ENCODE data around the gene GAPDH. TPM values are rescaled to one million over a fixed set of nuclear protein-coding genes. Genes with fewer than 3 reads are reported as not detected.

GAPDH gene
- total RNA-seq, 1 experiment from 2014 or later, result 4,276 TPM

DNA sequence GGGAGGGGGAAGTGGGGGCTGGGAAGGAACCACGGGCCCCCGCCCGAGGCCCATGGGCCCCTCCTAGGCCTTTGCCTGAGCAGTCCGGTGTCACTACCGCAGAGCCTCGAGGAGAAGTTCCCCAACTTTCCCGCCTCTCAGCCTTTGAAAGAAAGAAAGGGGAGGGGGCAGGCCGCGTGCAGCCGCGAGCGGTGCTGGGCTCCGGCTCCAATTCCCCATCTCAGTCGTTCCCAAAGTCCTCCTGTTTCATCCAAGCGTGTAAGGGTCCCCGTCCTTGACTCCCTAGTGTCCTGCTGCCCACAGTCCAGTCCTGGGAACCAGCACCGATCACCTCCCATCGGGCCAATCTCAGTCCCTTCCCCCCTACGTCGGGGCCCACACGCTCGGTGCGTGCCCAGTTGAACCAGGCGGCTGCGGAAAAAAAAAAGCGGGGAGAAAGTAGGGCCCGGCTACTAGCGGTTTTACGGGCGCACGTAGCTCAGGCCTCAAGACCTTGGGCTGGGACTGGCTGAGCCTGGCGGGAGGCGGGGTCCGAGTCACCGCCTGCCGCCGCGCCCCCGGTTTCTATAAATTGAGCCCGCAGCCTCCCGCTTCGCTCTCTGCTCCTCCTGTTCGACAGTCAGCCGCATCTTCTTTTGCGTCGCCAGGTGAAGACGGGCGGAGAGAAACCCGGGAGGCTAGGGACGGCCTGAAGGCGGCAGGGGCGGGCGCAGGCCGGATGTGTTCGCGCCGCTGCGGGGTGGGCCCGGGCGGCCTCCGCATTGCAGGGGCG, at the start of gene GAPDH (continued):
- TF ChIP-seq MXD4 (CRISPR knock-in tag; IDR thresholded peaks at IDR 0.05; ENCODE audit: borderline replicate concordance) (no peak), GTF2I (CRISPR knock-in tag; conservative IDR thresholded peaks at IDR 0.05) (no peak), NR3C1 (CRISPR knock-in tag; conservative IDR thresholded peaks at IDR 0.05; ENCODE audit: low read depth) (no peak), FOXJ3 (CRISPR knock-in tag; IDR thresholded peaks at IDR 0.05; ENCODE audit: borderline replicate concordance) (no peak), RELA (CRISPR knock-in tag; IDR thresholded peaks at IDR 0.05; ENCODE audit: borderline replicate concordance) (0 out of 2 replicates have a peak, but pooled peaks have one; percentile 51), ELF4 (CRISPR knock-in tag; IDR thresholded peaks at IDR 0.05; ENCODE audit: low read depth) (no peak), CBFB (CRISPR knock-in tag; IDR thresholded peaks at IDR 0.05; ENCODE audit: low read depth) (no peak; the same call in 1 of the 2 replicates), KAT7 (CRISPR knock-in tag; IDR thresholded peaks at IDR 0.05; ENCODE audit: borderline replicate concordance) (no peak), ZNF671 (CRISPR knock-in tag; IDR thresholded peaks at IDR 0.05) (no peak), NFYB (CRISPR knock-in tag; conservative IDR thresholded peaks at IDR 0.05; ENCODE audit: low read depth) (peak; percentile 32; the same call in 1 of the 2 replicates), TEAD1 (CRISPR knock-in tag; IDR thresholded peaks at IDR 0.05) (no peak; the same call in 1 of the 2 replicates)
- TF ChIP-seq, protein P1, sequence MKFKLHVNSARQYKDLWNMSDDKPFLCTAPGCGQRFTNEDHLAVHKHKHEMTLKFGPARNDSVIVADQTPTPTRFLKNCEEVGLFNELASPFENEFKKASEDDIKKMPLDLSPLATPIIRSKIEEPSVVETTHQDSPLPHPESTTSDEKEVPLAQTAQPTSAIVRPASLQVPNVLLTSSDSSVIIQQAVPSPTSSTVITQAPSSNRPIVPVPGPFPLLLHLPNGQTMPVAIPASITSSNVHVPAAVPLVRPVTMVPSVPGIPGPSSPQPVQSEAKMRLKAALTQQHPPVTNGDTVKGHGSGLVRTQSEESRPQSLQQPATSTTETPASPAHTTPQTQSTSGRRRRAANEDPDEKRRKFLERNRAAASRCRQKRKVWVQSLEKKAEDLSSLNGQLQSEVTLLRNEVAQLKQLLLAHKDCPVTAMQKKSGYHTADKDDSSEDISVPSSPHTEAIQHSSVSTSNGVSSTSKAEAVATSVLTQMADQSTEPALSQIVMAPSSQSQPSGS (CRISPR knock-in tag; IDR thresholded peaks at IDR 0.05; ENCODE audit: borderline replicate concordance, low read depth), result 0 out of 2 replicates have a peak, but pooled peaks have one; percentile 33
- TF ChIP-seq, protein P2, sequence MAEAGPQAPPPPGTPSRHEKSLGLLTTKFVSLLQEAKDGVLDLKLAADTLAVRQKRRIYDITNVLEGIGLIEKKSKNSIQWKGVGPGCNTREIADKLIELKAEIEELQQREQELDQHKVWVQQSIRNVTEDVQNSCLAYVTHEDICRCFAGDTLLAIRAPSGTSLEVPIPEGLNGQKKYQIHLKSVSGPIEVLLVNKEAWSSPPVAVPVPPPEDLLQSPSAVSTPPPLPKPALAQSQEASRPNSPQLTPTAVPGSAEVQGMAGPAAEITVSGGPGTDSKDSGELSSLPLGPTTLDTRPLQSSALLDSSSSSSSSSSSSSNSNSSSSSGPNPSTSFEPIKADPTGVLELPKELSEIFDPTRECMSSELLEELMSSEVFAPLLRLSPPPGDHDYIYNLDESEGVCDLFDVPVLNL (CRISPR knock-in tag; IDR thresholded peaks at IDR 0.05; ENCODE audit: borderline replicate concordance, low read depth), result no peak
- TF ChIP-seq, protein P3, sequence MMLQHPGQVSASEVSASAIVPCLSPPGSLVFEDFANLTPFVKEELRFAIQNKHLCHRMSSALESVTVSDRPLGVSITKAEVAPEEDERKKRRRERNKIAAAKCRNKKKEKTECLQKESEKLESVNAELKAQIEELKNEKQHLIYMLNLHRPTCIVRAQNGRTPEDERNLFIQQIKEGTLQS (CRISPR knock-in tag; conservative IDR thresholded peaks at IDR 0.05), result no peak
- TF ChIP-seq, protein P4, sequence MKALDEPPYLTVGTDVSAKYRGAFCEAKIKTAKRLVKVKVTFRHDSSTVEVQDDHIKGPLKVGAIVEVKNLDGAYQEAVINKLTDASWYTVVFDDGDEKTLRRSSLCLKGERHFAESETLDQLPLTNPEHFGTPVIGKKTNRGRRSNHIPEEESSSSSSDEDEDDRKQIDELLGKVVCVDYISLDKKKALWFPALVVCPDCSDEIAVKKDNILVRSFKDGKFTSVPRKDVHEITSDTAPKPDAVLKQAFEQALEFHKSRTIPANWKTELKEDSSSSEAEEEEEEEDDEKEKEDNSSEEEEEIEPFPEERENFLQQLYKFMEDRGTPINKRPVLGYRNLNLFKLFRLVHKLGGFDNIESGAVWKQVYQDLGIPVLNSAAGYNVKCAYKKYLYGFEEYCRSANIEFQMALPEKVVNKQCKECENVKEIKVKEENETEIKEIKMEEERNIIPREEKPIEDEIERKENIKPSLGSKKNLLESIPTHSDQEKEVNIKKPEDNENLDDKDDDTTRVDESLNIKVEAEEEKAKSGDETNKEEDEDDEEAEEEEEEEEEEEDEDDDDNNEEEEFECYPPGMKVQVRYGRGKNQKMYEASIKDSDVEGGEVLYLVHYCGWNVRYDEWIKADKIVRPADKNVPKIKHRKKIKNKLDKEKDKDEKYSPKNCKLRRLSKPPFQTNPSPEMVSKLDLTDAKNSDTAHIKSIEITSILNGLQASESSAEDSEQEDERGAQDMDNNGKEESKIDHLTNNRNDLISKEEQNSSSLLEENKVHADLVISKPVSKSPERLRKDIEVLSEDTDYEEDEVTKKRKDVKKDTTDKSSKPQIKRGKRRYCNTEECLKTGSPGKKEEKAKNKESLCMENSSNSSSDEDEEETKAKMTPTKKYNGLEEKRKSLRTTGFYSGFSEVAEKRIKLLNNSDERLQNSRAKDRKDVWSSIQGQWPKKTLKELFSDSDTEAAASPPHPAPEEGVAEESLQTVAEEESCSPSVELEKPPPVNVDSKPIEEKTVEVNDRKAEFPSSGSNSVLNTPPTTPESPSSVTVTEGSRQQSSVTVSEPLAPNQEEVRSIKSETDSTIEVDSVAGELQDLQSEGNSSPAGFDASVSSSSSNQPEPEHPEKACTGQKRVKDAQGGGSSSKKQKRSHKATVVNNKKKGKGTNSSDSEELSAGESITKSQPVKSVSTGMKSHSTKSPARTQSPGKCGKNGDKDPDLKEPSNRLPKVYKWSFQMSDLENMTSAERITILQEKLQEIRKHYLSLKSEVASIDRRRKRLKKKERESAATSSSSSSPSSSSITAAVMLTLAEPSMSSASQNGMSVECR (CRISPR knock-in tag; IDR thresholded peaks at IDR 0.05; ENCODE audit: borderline replicate concordance), result 0 out of 2 replicates have a peak, but pooled peaks have one; percentile 3
- TF ChIP-seq, protein P5, sequence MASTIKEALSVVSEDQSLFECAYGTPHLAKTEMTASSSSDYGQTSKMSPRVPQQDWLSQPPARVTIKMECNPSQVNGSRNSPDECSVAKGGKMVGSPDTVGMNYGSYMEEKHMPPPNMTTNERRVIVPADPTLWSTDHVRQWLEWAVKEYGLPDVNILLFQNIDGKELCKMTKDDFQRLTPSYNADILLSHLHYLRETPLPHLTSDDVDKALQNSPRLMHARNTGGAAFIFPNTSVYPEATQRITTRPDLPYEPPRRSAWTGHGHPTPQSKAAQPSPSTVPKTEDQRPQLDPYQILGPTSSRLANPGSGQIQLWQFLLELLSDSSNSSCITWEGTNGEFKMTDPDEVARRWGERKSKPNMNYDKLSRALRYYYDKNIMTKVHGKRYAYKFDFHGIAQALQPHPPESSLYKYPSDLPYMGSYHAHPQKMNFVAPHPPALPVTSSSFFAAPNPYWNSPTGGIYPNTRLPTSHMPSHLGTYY (CRISPR knock-in tag; IDR thresholded peaks at IDR 0.05), result no peak
- TF ChIP-seq, protein P6, sequence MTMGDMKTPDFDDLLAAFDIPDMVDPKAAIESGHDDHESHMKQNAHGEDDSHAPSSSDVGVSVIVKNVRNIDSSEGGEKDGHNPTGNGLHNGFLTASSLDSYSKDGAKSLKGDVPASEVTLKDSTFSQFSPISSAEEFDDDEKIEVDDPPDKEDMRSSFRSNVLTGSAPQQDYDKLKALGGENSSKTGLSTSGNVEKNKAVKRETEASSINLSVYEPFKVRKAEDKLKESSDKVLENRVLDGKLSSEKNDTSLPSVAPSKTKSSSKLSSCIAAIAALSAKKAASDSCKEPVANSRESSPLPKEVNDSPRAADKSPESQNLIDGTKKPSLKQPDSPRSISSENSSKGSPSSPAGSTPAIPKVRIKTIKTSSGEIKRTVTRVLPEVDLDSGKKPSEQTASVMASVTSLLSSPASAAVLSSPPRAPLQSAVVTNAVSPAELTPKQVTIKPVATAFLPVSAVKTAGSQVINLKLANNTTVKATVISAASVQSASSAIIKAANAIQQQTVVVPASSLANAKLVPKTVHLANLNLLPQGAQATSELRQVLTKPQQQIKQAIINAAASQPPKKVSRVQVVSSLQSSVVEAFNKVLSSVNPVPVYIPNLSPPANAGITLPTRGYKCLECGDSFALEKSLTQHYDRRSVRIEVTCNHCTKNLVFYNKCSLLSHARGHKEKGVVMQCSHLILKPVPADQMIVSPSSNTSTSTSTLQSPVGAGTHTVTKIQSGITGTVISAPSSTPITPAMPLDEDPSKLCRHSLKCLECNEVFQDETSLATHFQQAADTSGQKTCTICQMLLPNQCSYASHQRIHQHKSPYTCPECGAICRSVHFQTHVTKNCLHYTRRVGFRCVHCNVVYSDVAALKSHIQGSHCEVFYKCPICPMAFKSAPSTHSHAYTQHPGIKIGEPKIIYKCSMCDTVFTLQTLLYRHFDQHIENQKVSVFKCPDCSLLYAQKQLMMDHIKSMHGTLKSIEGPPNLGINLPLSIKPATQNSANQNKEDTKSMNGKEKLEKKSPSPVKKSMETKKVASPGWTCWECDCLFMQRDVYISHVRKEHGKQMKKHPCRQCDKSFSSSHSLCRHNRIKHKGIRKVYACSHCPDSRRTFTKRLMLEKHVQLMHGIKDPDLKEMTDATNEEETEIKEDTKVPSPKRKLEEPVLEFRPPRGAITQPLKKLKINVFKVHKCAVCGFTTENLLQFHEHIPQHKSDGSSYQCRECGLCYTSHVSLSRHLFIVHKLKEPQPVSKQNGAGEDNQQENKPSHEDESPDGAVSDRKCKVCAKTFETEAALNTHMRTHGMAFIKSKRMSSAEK (CRISPR knock-in tag; IDR thresholded peaks at IDR 0.05; ENCODE audit: borderline replicate concordance), result no peak
- TF ChIP-seq, protein P7, sequence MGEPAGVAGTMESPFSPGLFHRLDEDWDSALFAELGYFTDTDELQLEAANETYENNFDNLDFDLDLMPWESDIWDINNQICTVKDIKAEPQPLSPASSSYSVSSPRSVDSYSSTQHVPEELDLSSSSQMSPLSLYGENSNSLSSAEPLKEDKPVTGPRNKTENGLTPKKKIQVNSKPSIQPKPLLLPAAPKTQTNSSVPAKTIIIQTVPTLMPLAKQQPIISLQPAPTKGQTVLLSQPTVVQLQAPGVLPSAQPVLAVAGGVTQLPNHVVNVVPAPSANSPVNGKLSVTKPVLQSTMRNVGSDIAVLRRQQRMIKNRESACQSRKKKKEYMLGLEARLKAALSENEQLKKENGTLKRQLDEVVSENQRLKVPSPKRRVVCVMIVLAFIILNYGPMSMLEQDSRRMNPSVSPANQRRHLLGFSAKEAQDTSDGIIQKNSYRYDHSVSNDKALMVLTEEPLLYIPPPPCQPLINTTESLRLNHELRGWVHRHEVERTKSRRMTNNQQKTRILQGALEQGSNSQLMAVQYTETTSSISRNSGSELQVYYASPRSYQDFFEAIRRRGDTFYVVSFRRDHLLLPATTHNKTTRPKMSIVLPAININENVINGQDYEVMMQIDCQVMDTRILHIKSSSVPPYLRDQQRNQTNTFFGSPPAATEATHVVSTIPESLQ (CRISPR knock-in tag; IDR thresholded peaks at IDR 0.05), result no peak
- TF ChIP-seq, protein P8, sequence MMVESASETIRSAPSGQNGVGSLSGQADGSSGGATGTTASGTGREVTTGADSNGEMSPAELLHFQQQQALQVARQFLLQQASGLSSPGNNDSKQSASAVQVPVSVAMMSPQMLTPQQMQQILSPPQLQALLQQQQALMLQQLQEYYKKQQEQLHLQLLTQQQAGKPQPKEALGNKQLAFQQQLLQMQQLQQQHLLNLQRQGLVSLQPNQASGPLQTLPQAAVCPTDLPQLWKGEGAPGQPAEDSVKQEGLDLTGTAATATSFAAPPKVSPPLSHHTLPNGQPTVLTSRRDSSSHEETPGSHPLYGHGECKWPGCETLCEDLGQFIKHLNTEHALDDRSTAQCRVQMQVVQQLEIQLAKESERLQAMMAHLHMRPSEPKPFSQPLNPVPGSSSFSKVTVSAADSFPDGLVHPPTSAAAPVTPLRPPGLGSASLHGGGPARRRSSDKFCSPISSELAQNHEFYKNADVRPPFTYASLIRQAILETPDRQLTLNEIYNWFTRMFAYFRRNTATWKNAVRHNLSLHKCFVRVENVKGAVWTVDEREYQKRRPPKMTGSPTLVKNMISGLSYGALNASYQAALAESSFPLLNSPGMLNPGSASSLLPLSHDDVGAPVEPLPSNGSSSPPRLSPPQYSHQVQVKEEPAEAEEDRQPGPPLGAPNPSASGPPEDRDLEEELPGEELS (CRISPR knock-in tag; IDR thresholded peaks at IDR 0.05), result no peak; the same call in 1 of the 2 replicates
